Heart left ventricle (tissue), 16 donors: Measurements from ENCODE around the gene COL1A2. TPM values are rescaled to one million over a fixed set of nuclear protein-coding genes. Genes with fewer than 3 reads are reported as not detected.

ENCODE experiments used
- ATAC-seq, 4 donors: fragments of 200-7000 bp; cut with Tn5 transposase; one replicate each; pipeline ENCODE4 v1.9.1; 2020 to 2022; ENCODE audit warnings: moderate library complexity in 4 of 4, mild to moderate bottlenecking in 3 of 4, moderate number of reproducible peaks in 1 of 4
- DNase-seq, 5 donors: peaks; one replicate each; pipeline ENCODE4 v3.0.0-alpha.2; 2020
- H3K27ac ChIP-seq, 12 donors: fragments of 200-600 bp; sonication (generic) in 4 of 12; one replicate each; pipeline versions ENCODE4 v1.5.0 to v1.8.0; 2016 to 2022; ENCODE audit warnings: mild to moderate bottlenecking in 2 of 12
- H3K27me3 ChIP-seq, 9 donors: fragments of 200-600 bp; sonication (generic) in 2 of 9; one replicate each; pipeline versions ENCODE4 v1.5.1 to v1.8.0; 2016 to 2022; ENCODE audit warnings: mild to moderate bottlenecking in 3 of 9
- H3K36me3 ChIP-seq, 9 donors: fragments of 200-600 bp; sonication (generic) in 2 of 9; one replicate each; pipeline versions ENCODE4 v1.5.0 to v1.8.0; 2018 to 2022; ENCODE audit warnings: mild to moderate bottlenecking in 2 of 9
- H3K4me1 ChIP-seq, 12 donors: fragments of 200-600 bp; sonication (generic) in 4 of 12; one replicate each; pipeline versions ENCODE4 v1.5.0 to v1.8.0; 2016 to 2022; ENCODE audit warnings: mild to moderate bottlenecking in 3 of 12
- H3K4me3 ChIP-seq, 12 donors: fragments of 200-600 bp; sonication (generic) in 4 of 12; one replicate each; pipeline versions ENCODE4 v1.5.0 to v1.8.0; 2017 to 2022; ENCODE audit warnings: mild to moderate bottlenecking in 9 of 12, moderate library complexity in 4 of 12
- H3K9me3 ChIP-seq, 12 donors: fragments of 200-600 bp; sonication (generic) in 4 of 12; one replicate each; pipeline versions ENCODE4 v1.5.0 to v1.8.0; 2016 to 2022; ENCODE audit warnings: mild to moderate bottlenecking in 1 of 12
- CTCF ChIP-seq, 12 donors: fragments of 200-600 bp; sonication (generic) in 4 of 12; IDR thresholded peaks; one replicate each; pipeline versions ENCODE4 v1.5.0 to v1.8.0; 2018 to 2022; ENCODE audit warnings: antibody characterized with exemption in 12 of 12, mild to moderate bottlenecking in 5 of 12
- POLR2A ChIP-seq, 2 donors: fragments of 450-650 bp; IDR thresholded peaks; one replicate each; pipeline ENCODE4 v1.6.1; 2017; ENCODE audit warnings: antibody characterized with exemption in 2 of 2, mild to moderate bottlenecking in 2 of 2, moderate library complexity in 2 of 2
- WGBS, 4 donors: extraction: QIAGEN DNeasy Blood & Tissue Kit in 2 of 4; methylation state at CpG; one replicate each; pipeline versions ENCODE4 v1.1.5 to v1.1.7; 2013 to 2018; 5-methylcytosine and 5-hydroxymethylcytosine counted together
- intact Hi-C, 10 donors: fragments of 100-400 bp; cut with DNase I; formaldehyde crosslinking; loops; one replicate each; pipeline versions ENCODE4 v1.11.1 to v1.14.2; 2022
- polyA plus RNA-seq, 2 donors: library from polyadenylated mRNA; stranded (reverse); fragments of 200-250 nt; gene quantifications; one replicate each; pipeline ENCODE4 v1.2.3, GENCODE V29; 2013
- total RNA-seq, 9 donors: library from RNA; depleted of rRNA in 2 of 9; stranded (reverse); fragments of >200 nt in 2 of 9; fragmentation: NEBNext Ultra II Directional in 3 of 9; extraction: Animal tissue kit (Norgen Biotek cat#: 25700) in 3 of 9; gene quantifications; one replicate each; pipeline versions ENCODE4 v1.1.0 to v1.2.4, GENCODE V29; 2016 to 2023
- donor health status: ischemic (EF 13 %, LVEDD 7.1; RV severe dilation, severe dysfunction).
- donor health status: healthy with polysubstance abuse.
- donor health status: DM: no; HTN: yes; CAD: no.
- donor health status: DM: no; HTN: no; CAD: no.
- donor health status: ischemic (EF 25% LVEDD 6.9; RV normal size, moderate dysfunction).
- donor health status: ischemic (EF 25% LVEDD 5.7; RV mildly dilated, moderate dysfunction).
- donor health status: healthy.
- donor health status: DM: yes; HTN: yes; CAD: no.
- donor health status: ischemic (EF 35%, LVEDD 5.7; RV mildly dilated, moderate dysfunction).
- donor health status: nonischemic (EF 11% LVEDD 7.7; RV severe dilation, severe dysfunction).
- donor health status: DM: yes; HTN: yes; CAD: no.
- donor health status: PGD.
- donor health status: ischemic (EF 29% LVEDD 5.4; RV normal size, mild dysfunction).
- donor health status: nonischemic (EF 23%, LVEDD 6.1; RV moderate dilation, normal function).

The COL1A2 gene
- total and polyA plus RNA-seq, 11 donors: 33.1 to 615 (median 104) TPM

GRCh38 chr7:94391726-94392392 is 2.8 kb upstream of the COL1A2 start:
- WGBS, 4 donors: 35 to 39% (median 37%) methylated on average over 4 of the region's 4 CpGs

GRCh38 chr7:94392393-94392786 is 2.3 kb upstream of the COL1A2 start:
- no peaks in the 10 kb centered on the region for H3K9me3 ChIP-seq
- no peak for TF ChIP-seq POLR2A (IDR thresholded peaks at IDR 0.05)
- no peak for TF ChIP-seq CTCF (IDR thresholded peaks at IDR 0.05)
- H3K36me3 ChIP-seq: peaks cover 0 to 2% (median 0%) of the 10 kb centered on the region in 9 donors
- 55 to 78% (median 63%) methylated on average over 1 of the region's 1 CpG for WGBS, 4 donors
- H3K27me3 ChIP-seq: peaks cover 0 to 11% (median 2%) of the 10 kb centered on the region in 9 donors
- no peak for ATAC-seq
- intact Hi-C loops: loop anchor here in 3 of 10 donors (2.0 to 10.0 kb wide), 3 partner anchors 90 to 100 kb away; no protein-coding TSS in a partner anchor
- no peak for DNase-seq
- peak overlapping the region in 1 of 12 donors; percentile 30 for H3K4me3 ChIP-seq
- peaks cover 0 to 20% (median 6%) of the 10 kb centered on the region in 12 donors for H3K4me1 ChIP-seq
- H3K27ac ChIP-seq: peak overlapping the region in 10 of 12 donors; percentile 4 to 90 (median 72)

More at GRCh38 chr7:94391726-94392392, 2.8 kb upstream of the COL1A2 start:
- peak overlapping the region in 11 of 12 donors; percentile 4 to 90 (median 64) for H3K27ac ChIP-seq
- peak in 4 of 5 donors; percentile 31 to 56 (median 41) for DNase-seq
- H3K36me3 ChIP-seq: no peaks in the 10 kb centered on the region
- peaks cover 0 to 20% (median 6%) of the 10 kb centered on the region in 12 donors for H3K4me1 ChIP-seq
- peak in 1 of 4 donors; percentile 29 for ATAC-seq
- intact Hi-C loops: loop anchor here in 3 of 10 donors (2.0 to 10.0 kb wide), 3 partner anchors 89 to 100 kb away; no protein-coding TSS in a partner anchor
- TF ChIP-seq CTCF (IDR thresholded peaks at IDR 0.05): no peak
- TF ChIP-seq POLR2A (IDR thresholded peaks at IDR 0.05): no peak
- peaks cover 0 to 11% (median 2%) of the 10 kb centered on the region in 9 donors for H3K27me3 ChIP-seq
- H3K4me3 ChIP-seq: peak overlapping the region in 2 of 12 donors; percentile 10 to 30
- H3K9me3 ChIP-seq: no peaks in the 10 kb centered on the region

- intact Hi-C loops: loop anchor here in 8 of 10 donors (1.0 to 10.0 kb wide), 8 partner anchors 19 to 105 kb away; no protein-coding TSS in a partner anchor
These were observed 1.2 kb upstream of the COL1A2 start for GRCh38 chr7:94393246-94394108.

More at GRCh38 chr7:94393246-94394108, 1.2 kb upstream of the COL1A2 start:
- 60 to 62% (median 62%) methylated on average over 24 of the region's 24 CpGs for WGBS, 4 donors
- peaks cover 0 to 11% (median 2%) of the 10 kb centered on the region in 9 donors for H3K27me3 ChIP-seq
- peak in 4 of 5 donors; percentile 31 to 61 (median 34) for DNase-seq
- peaks cover 0 to 13% (median 0%) of the 10 kb centered on the region in 9 donors for H3K36me3 ChIP-seq
- H3K27ac ChIP-seq: peak overlapping the region; percentile 68 to 92 (median 84)
- ATAC-seq: peak in 1 of 4 donors; percentile 6
- no peaks in the 10 kb centered on the region for H3K9me3 ChIP-seq
- H3K4me1 ChIP-seq: peaks cover 0 to 20% (median 6%) of the 10 kb centered on the region in 12 donors
- H3K4me3 ChIP-seq: peak overlapping the region in 9 of 12 donors; percentile 34 to 68 (median 62)
- no peak for TF ChIP-seq POLR2A (IDR thresholded peaks at IDR 0.05)
- no peak for TF ChIP-seq CTCF (IDR thresholded peaks at IDR 0.05)
